Ecto neural progenitor cell (in vitro differentiated cells): ENCODE measurements around the gene SNX27.
"Not testable (repeated sequence)": the region's sequence is repeated elsewhere in the genome, so short reads cannot be mapped to it uniquely, and the experiment has no call there.

ENCODE experiments used
- DNase-seq: peaks from one replicate; pipeline ENCODE4 v3.0.0-alpha.2; 2018; ENCODE audit warnings: low spot score

Gene SNX27

DNA sequence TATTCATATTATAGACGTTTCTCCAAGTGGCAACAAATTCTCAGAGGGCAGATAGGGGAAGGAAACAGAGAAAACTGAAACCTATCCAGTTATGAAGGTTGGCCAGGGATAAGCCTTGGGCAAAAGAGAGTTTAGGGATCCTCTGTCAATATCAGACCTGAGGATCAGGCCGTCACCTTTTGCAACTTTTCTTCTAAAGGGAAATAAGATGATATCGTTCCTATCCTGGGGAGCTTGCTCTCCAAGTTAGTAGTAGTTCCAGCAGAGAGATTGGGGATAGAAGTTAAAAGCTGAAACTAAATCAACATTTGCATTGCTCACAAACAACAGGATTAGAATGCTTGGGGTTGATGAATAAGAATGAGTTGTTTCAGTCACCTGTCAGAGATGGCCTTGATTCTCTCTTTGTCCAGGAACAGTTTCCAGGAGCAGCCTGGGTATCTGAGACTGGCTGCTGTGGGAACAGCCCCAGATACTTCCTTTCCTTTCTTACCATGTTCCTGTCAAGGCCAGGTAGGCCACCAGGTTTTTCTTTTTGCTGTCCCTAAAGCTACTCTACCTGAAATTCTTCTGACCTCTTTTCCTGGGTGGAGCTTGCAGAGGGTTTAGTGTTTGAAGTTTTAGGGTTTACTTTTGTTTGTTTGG lies 112.0 kb downstream of the SNX27 start:
- no peak for DNase-seq

DNA sequence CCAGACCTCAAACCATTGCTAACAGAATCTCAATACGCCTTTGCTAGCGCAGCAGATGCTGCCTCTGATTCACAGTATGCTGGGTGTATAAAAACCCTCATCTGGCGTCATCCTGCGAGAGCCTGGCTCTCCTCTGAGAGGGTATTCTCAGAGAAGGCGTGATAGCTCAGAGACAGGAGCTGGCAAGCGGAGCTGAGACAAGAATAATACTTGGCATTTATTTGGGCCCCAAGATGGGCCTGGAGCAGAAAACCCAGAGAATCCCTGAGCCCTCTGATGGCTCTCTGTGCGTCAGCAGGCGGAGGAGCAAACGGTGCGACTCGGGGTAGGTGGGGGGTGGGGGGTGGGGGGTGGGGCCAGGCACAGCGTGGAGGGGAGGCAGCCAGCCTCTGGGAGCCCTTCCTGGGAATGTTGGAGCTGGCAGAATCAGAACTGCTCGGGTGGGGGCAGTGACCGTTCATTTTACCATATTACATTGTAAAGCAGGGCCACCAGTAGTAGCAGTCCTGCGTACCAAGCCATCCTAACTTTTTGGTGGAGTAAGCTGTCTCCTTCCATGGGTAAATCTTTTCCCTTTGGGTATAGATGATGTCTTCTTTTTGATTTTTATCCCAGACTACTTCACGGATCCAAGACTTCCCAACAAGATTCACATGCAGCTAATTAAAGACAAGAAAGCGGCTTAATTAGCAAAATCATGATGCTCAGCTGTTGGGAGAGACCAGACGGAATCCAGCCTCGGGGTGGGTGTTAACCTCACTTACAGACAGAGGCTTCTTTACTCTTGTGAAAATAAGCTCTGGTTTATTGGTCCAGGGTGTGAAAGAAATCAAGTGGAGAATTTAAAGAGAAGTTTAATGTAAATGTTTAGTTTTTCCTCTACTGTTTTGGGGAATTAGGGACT lies 116.6 kb downstream of the SNX27 start:
- no peak for DNase-seq

DNA sequence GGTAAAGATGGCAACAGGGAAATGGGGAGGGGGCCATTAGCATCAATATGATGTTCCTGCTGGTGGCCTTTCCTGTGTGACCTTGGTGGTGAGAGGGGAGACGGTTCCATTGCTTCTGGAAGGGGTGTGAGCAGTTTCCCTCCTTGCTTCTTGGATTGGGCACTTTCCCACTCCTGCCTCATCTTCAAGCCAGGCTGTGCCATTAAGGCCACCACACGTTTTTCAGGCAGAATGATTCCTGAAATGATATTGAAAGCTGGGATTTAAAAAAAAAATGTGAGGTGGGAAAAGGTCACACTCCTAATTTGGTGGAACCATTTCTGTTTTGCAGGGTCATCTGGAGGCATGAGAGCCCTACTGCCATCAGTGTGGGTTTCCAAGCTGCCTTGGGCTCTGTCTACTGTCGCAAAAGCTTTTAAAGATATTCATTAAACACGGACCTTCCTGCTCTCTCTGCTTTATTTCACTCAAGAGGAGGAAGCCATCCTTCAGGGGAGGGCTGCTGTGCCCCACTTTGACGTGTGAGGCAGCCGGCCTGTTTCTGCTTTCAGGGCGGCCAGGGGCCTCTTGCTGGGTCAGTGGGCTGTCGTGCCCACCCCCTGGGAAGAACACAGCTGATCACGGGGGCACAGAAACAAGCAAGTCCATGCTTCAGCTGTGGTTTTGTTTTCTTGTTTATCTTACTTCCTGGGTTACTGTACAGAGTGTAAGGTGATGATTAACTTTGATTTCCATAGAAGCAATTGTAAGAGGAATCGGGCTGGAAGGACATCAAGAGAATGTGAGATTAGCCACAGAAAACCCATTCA lies 117.5 kb downstream of the SNX27 start:
- no peak for DNase-seq

DNA sequence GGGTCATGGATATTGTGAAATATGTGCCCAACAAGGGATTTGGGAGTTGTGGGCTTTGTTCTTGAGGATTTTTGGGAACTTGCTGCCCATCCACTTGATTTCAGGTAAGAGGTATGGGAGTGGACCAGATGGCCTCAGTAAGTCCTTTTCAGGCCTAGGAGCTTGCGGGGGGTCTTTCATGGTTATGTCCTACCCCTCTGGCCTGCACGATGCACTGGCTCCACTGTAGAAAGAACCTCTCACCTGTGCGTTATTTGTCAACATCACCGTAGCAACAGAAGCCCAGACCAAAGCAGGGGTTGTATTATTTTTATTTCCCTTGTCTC lies 118.1 kb downstream of the SNX27 start:
- DNase-seq = no peak

DNA sequence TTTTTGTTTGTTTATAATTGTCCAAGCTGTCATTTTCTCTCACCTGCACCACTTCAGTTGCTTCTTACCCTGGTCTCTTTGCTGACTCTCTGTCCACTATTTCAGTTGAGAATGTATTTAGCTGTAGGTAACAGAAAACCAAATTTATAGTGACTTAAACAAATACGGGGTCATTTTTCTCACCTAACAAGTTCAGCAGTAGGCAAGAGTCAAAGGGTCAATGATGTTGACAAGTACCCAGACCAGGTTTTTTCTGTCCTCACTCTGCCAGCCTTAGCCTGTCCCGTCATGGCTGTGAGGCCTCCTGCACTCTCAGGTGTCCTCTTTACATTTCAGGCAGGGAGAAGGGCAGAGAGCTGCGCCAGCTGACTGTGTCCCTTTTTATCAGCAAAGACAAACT lies 121.3 kb downstream of the SNX27 start:
- DNase-seq = no peak

DNA sequence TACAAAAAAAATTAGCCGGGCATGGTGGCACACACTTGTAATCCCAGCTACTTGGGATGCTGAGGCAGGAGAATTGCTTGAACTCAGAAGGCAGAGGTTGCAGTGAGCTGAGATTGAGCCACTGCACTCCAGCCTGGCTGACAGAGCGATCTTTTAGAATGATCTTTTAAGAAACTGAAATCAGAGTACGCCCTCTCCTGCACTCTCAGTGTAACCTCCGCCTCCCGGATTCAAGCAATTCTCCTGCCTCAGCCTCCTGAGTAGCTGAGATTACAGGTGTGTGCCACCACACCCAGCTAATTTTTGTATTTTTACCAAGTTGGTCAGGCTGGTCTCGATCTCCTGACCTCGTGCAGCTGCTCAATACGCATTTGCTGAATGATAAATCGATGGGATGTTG lies 122.1 kb downstream of the SNX27 start:
- not testable (repeated sequence) for DNase-seq

DNA sequence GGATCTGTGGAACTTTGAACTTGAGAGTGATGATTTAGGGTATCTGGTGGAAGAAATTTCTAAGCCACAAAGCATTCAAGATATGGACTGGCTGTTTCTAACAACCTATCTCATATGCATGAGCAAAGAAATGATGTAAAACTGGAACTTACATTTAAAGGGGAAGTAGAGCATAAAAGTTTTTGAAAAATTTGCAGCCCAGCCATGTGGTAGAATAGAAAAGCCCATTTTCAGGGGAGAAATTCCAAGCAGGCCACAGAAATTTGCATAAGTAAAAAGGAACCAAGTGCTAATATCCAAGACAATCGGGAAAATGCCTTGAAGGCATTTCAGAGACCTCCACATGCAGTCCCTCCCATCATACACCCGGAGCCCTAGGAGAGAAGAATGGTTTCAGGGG lies 125.2 kb downstream of the SNX27 start:
- no peak for DNase-seq

DNA sequence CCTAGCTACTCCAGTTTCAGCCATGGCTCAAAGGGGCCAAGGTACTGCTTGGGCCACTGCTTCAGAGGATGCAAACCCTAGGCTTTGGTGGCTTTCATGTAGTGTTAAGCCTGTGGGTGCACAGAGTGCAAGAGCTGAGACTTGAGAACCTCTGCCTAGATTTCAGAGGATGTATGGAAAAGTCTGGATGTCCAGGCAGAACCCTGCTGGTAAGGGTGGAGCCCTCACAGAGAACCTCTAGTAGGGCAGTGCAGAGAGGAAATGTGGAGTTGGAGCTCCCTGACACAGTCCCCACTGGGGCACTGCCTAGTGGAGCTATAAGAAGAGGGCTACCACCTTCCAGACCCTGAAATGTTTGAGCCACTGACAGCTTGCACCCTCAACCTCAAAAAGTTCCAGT lies 125.6 kb downstream of the SNX27 start:
- no peak for DNase-seq

DNA sequence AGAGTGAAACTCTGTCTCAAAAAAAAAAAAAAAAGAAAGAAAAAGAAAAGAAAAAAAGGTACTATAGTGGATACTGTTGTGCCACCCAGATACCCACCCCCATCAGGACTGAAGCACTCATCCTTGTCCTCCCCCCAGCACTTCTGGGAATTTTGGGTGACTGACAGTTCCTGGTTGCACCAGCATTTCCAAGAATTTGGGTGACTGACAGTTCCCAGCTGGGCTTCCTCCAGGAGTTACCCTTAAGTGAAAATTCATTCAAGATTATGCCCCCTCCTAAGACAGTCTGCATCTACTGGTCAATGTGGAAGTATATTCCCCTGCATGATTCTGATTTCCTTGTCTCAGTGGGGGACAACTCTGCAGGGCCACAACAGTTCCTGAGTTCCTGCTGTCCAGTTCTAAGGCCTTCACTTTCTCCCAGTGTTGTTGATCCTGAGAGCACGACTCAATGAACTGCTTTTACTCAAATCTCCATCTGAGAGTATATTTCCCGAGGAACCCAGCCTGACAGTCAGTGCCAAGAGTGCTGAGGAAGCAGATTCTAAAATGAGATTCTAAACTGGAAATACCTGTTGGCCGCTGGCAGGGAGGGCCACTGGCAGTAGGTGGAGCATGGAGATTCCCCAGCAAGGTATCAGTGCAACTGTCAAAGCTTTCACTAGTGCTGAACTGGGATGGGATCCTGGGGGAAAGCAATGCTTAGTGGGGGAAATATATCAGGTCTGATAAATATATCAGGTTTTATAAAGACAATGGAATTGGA lies 127.9 kb downstream of the SNX27 start:
- no peak for DNase-seq

DNA sequence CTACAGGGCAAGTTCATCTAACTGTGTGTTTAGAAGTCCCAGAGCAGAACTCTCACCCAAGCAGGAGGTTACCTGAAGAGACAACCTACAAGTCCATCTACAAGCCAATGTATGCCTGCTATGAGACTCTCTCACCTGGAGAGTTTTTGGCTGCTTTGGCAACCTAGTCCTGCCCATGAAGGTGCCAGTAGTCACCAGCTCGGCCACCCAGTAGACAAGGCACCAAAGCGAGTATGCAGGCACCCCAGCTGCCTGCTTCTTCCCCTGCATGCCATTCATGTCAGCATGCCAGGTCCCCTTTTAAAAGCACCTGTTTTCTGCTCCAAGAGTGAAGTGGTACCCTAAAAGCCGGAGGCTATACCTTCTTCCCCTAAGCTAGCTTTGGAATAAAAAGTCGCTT lies 129.7 kb downstream of the SNX27 start:
- DNase-seq = no peak
